ENCODE data around the gene SPTLC1. TPM values are rescaled to one million over a fixed set of nuclear protein-coding genes. Genes with fewer than 3 reads are reported as not detected.

Gene SPTLC1
- total RNA-seq, 1 experiment from 2014 or later, result 68.0 TPM

- no TSS peak for BruUV-seq (replicated peaks)
- H3K27me3 Mint-ChIP-seq (ENCODE audit: insufficient read depth, unreplicated experiment), result no peaks in the 10 kb centered on the region
- H3K9me3 Mint-ChIP-seq (ENCODE audit: unreplicated experiment), result no peaks in the 10 kb centered on the region
- DNase-seq (ENCODE audit: unreplicated experiment), result no peak
- H3K27ac Mint-ChIP-seq (ENCODE audit: low read depth, unreplicated experiment), result no peak overlapping the region
- POLR2A ChIA-PET, result no interaction called here
- CTCF ChIA-PET, result interaction anchor here (0.6 kb wide), 1 partner anchor 41 kb away, joined by 3 read pairs; no protein-coding TSS in a partner anchor
- H3K4me1 Mint-ChIP-seq (ENCODE audit: insufficient read depth, unreplicated experiment), result peaks cover 11% of the 10 kb centered on the region
- intact Hi-C loops (cut with micrococcal nuclease), result loop anchor here (10.0 kb wide), 1 partner anchor 340 kb away; no protein-coding TSS in a partner anchor
- peaks cover 12% of the 10 kb centered on the region for H3K36me3 Mint-ChIP-seq (ENCODE audit: insufficient read depth, unreplicated experiment)
- no peak for TF ChIP-seq CTCF (IDR thresholded peaks at IDR 0.05; ENCODE audit: unreplicated experiment)
- no peak overlapping the region for H3K4me3 Mint-ChIP-seq (ENCODE audit: unreplicated experiment)
Measured at GRCh38 chr9:92094655-92095054, 20.6 kb downstream of the SPTLC1 start.

- no peaks in the 10 kb centered on the region for H3K9me3 Mint-ChIP-seq (ENCODE audit: unreplicated experiment)
- BruUV-seq (replicated peaks), result no TSS peak
- H3K4me1 Mint-ChIP-seq (ENCODE audit: insufficient read depth, unreplicated experiment), result no peaks in the 10 kb centered on the region
- POLR2A ChIA-PET, result interaction anchor here (0.6 kb wide), 1 partner anchor 64 kb away, joined by 4 read pairs; no protein-coding TSS in a partner anchor
- no peaks in the 10 kb centered on the region for H3K27me3 Mint-ChIP-seq (ENCODE audit: insufficient read depth, unreplicated experiment)
- no peak for DNase-seq (ENCODE audit: unreplicated experiment)
- CTCF ChIA-PET, result interaction anchor here (0.6 kb wide), 1 partner anchor 351 kb away, joined by 7 read pairs; no protein-coding TSS in a partner anchor
- peaks cover 9% of the 10 kb centered on the region for H3K36me3 Mint-ChIP-seq (ENCODE audit: insufficient read depth, unreplicated experiment)
- no peak for TF ChIP-seq CTCF (IDR thresholded peaks at IDR 0.05; ENCODE audit: unreplicated experiment)
- no peak overlapping the region for H3K4me3 Mint-ChIP-seq (ENCODE audit: unreplicated experiment)
- intact Hi-C loops (cut with micrococcal nuclease), result no loop called here
- H3K27ac Mint-ChIP-seq (ENCODE audit: low read depth, unreplicated experiment), result no peak overlapping the region
Measured at GRCh38 chr9:92077888-92078287, 37.3 kb downstream of the SPTLC1 start.

GRCh38 chr9:92071634-92072033, 43.6 kb downstream of the SPTLC1 start:
- CTCF ChIA-PET, result no interaction called here
- no TSS peak for BruUV-seq (replicated peaks)
- POLR2A ChIA-PET, result no interaction called here
- Mint-ChIP-seq H3K27me3 (ENCODE audit: insufficient read depth, unreplicated experiment) (no peaks in the 10 kb centered on the region), H3K4me3 (ENCODE audit: unreplicated experiment) (no peak overlapping the region), H3K4me1 (ENCODE audit: insufficient read depth, unreplicated experiment) (no peaks in the 10 kb centered on the region), H3K9me3 (ENCODE audit: unreplicated experiment) (no peaks in the 10 kb centered on the region), H3K36me3 (ENCODE audit: insufficient read depth, unreplicated experiment) (peaks cover 28% of the 10 kb centered on the region), H3K27ac (ENCODE audit: low read depth, unreplicated experiment) (no peak overlapping the region)
- no peak for TF ChIP-seq CTCF (IDR thresholded peaks at IDR 0.05; ENCODE audit: unreplicated experiment)
- intact Hi-C loops (cut with micrococcal nuclease), result no loop called here
- DNase-seq (ENCODE audit: unreplicated experiment), result no peak

GRCh38 chr9:92066168-92066567, 49.0 kb downstream of the SPTLC1 start:
- Mint-ChIP-seq H3K4me1 (ENCODE audit: insufficient read depth, unreplicated experiment) (peaks cover 8% of the 10 kb centered on the region), H3K27ac (ENCODE audit: low read depth, unreplicated experiment) (peak overlapping the region; percentile 47), H3K4me3 (ENCODE audit: unreplicated experiment) (no peak overlapping the region), H3K27me3 (ENCODE audit: insufficient read depth, unreplicated experiment) (no peaks in the 10 kb centered on the region), H3K9me3 (ENCODE audit: unreplicated experiment) (peaks cover 14% of the 10 kb centered on the region), H3K36me3 (ENCODE audit: insufficient read depth, unreplicated experiment) (peaks cover 75% of the 10 kb centered on the region)
- TF ChIP-seq CTCF (IDR thresholded peaks at IDR 0.05; ENCODE audit: unreplicated experiment), result no peak
- ChIA-PET POLR2A (interaction anchor here (0.6 kb wide), 1 partner anchor 13 kb away, joined by 3 read pairs; no protein-coding TSS in a partner anchor), CTCF (interaction anchor here (1.0 kb wide), 1 partner anchor 37 kb away, joined by 3 read pairs; no protein-coding TSS in a partner anchor)
- no peak for DNase-seq (ENCODE audit: unreplicated experiment)
- no TSS peak for BruUV-seq (replicated peaks)
- intact Hi-C loops (cut with micrococcal nuclease), result no loop called here

Data from MCF 10A (cell line).